ENCODE results near the gene WDR54. TPM values are rescaled to one million over a fixed set of nuclear protein-coding genes. Genes with fewer than 3 reads are reported as not detected.

WDR54 gene
- polyA plus RNA-seq, 3 donors: 38.6 to 44.6 (median 43.7) TPM

DNA sequence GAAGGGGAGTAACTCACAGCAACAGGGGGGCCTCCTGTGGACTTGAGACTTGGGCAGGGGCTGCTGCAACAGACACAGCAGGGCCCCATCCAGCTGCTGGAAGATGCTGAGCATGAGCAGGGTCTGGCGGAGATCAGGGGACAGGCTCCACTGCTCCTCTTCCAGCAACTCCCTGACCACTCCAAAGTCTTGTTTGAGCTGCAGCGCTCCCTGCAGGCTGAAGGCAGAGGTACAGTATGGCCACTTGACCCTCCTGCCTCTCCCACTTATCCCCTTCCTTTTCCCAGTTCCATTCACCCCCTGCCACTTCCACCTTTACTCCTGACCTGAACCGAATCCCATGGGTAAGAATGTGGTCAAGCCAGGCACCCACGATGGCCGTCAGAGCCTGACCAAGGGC lies 53.4 kb downstream of the WDR54 start:
- no peak for DNase-seq

Other genes starting within 250 kb of the WDR54 start
- 10 to 100 TPM; 78.9 to 98.9 (median 94.1) TPM for gene MOB1A, start 242.9 kb upstream of the WDR54 start, polyA plus RNA-seq (ENCODE audit: insufficient read length in 3 of 3)
- 10 to 100 TPM; 23.8 to 30.8 (median 25.4) TPM for gene MTHFD2, start 223.1 kb upstream of the WDR54 start, polyA plus RNA-seq (ENCODE audit: insufficient read length in 3 of 3)
- 1 to 10 TPM; 1.9 to 5.6 (median 3.4) TPM for gene SLC4A5, start 78.3 kb upstream of the WDR54 start, polyA plus RNA-seq (ENCODE audit: insufficient read length in 3 of 3)
- 100 to 1,000 TPM; 157 to 179 (median 167) TPM for gene DCTN1, start 41.4 kb upstream of the WDR54 start, polyA plus RNA-seq (ENCODE audit: insufficient read length in 3 of 3)
- gene C2orf81, start 111 bp upstream of the WDR54 start, polyA plus RNA-seq (ENCODE audit: insufficient read length in 3 of 3): 1 to 10 TPM; 8.4 to 9.2 (median 8.5) TPM
- 10 to 100 TPM; 77.2 to 92.8 (median 82.4) TPM for gene RTKN, start 20.2 kb downstream of the WDR54 start, polyA plus RNA-seq (ENCODE audit: insufficient read length in 3 of 3)
- gene INO80B, start 33.4 kb downstream of the WDR54 start, polyA plus RNA-seq (ENCODE audit: insufficient read length in 3 of 3): 10 to 100 TPM; 26.5 to 38.9 (median 28.7) TPM
- 100 to 1,000 TPM; 126 to 130 (median 127) TPM for gene WBP1, start 36.7 kb downstream of the WDR54 start, polyA plus RNA-seq (ENCODE audit: insufficient read length in 3 of 3)
- 10 to 100 TPM; 48.8 to 60.1 (median 49.3) TPM for gene MOGS, start 43.7 kb downstream of the WDR54 start, polyA plus RNA-seq (ENCODE audit: insufficient read length in 3 of 3)
- gene MRPL53, start 51.0 kb downstream of the WDR54 start, polyA plus RNA-seq (ENCODE audit: insufficient read length in 3 of 3): 10 to 100 TPM; 52.0 to 74.4 (median 62.3) TPM
- gene CCDC142, start 61.3 kb downstream of the WDR54 start, polyA plus RNA-seq (ENCODE audit: insufficient read length in 3 of 3): 10 to 100 TPM; 10.2 to 18.6 (median 17.1) TPM
- gene TTC31, start 61.4 kb downstream of the WDR54 start, polyA plus RNA-seq (ENCODE audit: insufficient read length in 3 of 3): 10 to 100 TPM; 29.3 to 36.0 (median 34.1) TPM
- gene LBX2, start 77.9 kb downstream of the WDR54 start, polyA plus RNA-seq (ENCODE audit: insufficient read length in 3 of 3): 1 to 10 TPM; 3.1 to 7.9 (median 3.9) TPM
- 10 to 100 TPM; 25.2 to 29.2 (median 27.8) TPM for gene PCGF1, start 86.0 kb downstream of the WDR54 start, polyA plus RNA-seq (ENCODE audit: insufficient read length in 3 of 3)
- under 1 TPM; 0.06 to 0.17 (median 0.13) TPM for gene TLX2, start 92.7 kb downstream of the WDR54 start, polyA plus RNA-seq (ENCODE audit: insufficient read length in 3 of 3)
- under 1 TPM; 0.21 to 0.57 (median 0.43) TPM for gene DQX1, start 104.5 kb downstream of the WDR54 start, polyA plus RNA-seq (ENCODE audit: insufficient read length in 3 of 3)
- 100 to 1,000 TPM; 106 to 113 (median 110) TPM for gene AUP1, start 108.0 kb downstream of the WDR54 start, polyA plus RNA-seq (ENCODE audit: insufficient read length in 3 of 3)
- gene HTRA2, start 108.2 kb downstream of the WDR54 start, polyA plus RNA-seq (ENCODE audit: insufficient read length in 3 of 3): 10 to 100 TPM; 34.8 to 37.9 (median 37.0) TPM
- 10 to 100 TPM; 10.1 to 11.4 (median 11.4) TPM for gene LOXL3, start 132.2 kb downstream of the WDR54 start, polyA plus RNA-seq (ENCODE audit: insufficient read length in 3 of 3)
- gene DOK1, start 133.0 kb downstream of the WDR54 start, polyA plus RNA-seq (ENCODE audit: insufficient read length in 3 of 3): 10 to 100 TPM; 10.1 to 11.0 (median 10.5) TPM
- gene M1AP, start 226.6 kb downstream of the WDR54 start, polyA plus RNA-seq (ENCODE audit: insufficient read length in 3 of 3): 1 to 10 TPM in 1 of 3 donors, under 1 TPM in 2; 0.61 to 1.1 (median 0.75) TPM
- 1 to 10 TPM; 6.8 to 8.7 (median 7.4) TPM for gene SEMA4F, start 232.5 kb downstream of the WDR54 start, polyA plus RNA-seq (ENCODE audit: insufficient read length in 3 of 3)

Measured in renal pelvis (tissue), 4 donors.